Dermis blood vessel endothelial cell (primary cell): ENCODE results near the gene AKT3. TPM values are rescaled to one million over a fixed set of nuclear protein-coding genes. Genes with fewer than 3 reads are reported as not detected.
"Not testable (repeated sequence)": the region's sequence is repeated elsewhere in the genome, so short reads cannot be mapped to it uniquely, and the experiment has no call there.

Experiments
- DNase-seq: peaks from one replicate; pipeline ENCODE4 v3.0.0; 2010
- total RNA-seq: library from RNA; depleted of rRNA; stranded (reverse); fragments of >200 nt; gene quantifications from 2 replicates; pipeline ENCODE4 v1.2.3, GENCODE V29; 2014

The AKT3 gene
- total RNA-seq = 86.4 and 87.5 TPM in 2 replicates

DNA sequence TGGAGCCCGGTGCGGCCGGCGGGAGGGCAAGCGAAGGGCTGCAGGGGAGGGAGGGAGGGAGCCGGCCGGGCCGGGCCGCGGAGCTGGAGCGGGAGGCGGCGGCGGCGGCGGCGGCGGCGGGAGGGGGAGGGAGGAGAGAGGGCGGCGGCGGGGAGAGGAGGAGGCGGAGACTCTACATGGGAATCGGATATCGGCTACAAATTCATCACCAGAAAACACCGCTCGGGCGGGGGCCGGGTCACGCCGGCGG lies at the start of gene AKT3:
AKT3 (minus strand) TSS at position 42 of the 250 bp plus-strand sequence. CDS start 7,073 bp downstream, outside the sequence.
- DNase-seq = peak; percentile 84

DNA sequence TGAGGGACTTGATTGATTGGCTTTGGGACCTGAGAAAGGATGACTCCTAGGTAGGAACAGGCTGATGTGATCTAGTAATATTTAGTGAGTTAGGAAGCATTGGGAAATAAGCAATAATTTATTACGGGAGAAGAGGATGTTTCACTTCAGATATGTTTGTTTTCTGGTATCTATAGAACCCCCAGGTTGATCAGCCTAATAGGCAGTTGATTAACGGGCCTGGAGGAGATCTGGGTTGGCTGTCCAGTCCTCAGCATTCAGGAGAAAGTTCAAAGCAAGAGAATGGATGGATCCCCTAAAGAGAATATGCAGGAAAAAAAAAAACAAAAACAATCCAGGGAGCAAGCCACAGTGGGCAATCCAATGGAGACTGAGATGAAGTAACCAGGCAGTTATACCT lies 48.2 kb upstream of the AKT3 start:
- no peak for DNase-seq

DNA sequence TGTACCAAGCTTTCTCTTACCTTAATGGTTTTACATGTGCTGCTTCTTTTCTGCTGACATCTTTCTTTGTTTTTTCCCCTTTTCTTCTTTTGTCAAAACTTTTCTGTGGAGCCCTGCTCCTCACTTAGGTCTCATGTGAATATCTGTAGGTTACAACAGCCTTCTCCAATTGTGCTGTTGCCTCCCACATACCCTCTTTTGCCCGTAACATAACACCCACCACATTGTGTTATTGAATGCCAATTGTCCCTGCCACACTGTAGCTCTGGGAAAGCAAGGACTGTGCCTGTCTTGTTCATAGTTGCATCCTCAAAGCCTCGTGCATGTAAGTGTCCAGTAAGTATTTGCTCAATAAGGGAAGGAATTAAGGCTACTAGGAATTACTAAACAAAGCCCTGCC lies 46.3 kb upstream of the AKT3 start:
- no peak for DNase-seq

DNA sequence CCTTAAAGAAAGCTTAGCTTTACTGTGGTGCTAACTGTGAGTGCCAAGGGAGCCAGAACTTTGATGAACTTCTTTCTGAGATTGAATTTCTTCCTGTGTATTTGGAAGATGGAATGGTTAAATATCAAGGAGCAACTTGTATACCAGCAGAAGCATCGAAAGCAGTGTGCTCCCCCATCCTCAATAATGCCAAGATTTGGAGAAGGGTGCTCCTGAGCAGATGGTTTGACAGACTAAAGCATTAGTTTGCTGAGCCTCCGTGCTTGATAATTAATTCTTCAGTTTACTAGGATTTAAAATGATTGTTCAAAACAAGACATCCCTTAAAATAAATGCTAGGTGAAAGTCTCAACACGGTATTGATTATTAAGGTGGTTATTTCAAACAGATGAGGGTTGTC lies 42.4 kb upstream of the AKT3 start:
- DNase-seq = no peak

DNA sequence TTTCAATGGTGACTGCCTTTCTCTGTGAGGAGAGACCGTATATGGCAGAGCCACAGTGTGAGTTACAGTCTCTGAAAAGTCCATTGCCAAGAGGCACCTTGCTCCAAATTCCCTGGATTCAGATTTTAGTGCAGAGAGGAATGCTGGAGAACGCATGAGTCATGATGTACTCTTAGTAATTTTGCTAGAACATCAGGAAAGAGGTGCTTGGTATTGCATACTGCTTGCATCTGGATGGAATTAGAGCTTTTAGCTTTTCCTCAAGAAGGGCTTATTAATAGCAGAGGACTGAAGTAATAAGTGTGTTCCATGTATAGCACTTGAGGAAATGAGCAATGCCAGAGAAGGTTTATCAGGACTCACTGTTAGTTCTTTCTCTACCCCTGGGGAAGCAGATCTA lies 40.5 kb upstream of the AKT3 start:
- peak; percentile 13 for DNase-seq

DNA sequence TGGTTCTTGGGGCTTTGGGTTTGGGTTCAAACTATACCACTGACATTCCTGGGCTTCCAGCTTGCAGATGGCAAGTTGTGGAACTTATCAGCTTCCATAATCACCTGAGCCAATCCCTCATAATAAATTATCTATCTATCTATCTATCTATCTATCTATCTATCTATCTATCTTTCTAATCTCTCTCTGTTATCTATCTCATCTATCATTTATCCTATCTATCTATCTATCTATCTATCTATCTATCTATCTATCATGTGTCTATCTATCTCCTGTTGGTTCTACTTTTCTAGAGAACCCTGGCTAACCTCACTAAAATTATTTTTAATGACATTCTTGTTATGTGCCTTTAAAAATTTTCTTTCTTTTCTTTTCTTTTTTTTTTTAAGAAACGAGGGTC lies 35.8 kb upstream of the AKT3 start:
- DNase-seq = no peak

DNA sequence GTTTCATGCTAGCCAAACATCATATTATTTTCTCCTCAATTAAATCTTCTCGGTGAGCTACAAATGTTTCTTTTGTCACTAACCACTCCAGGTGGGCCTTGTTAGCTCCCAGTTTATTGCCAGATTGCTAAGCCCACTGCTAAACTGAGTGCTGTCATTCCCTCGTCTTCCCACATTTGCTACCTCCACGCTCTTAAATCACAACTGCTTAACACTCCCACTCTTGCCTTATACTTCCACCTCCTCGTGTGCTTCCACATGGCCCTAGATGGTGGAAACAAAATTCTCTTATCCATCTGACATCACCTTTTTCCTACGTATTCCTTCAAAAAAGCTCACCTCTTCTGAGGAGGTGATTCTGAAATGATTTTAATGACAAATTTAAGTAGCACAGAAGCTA lies 34.6 kb upstream of the AKT3 start:
- no peak for DNase-seq

DNA sequence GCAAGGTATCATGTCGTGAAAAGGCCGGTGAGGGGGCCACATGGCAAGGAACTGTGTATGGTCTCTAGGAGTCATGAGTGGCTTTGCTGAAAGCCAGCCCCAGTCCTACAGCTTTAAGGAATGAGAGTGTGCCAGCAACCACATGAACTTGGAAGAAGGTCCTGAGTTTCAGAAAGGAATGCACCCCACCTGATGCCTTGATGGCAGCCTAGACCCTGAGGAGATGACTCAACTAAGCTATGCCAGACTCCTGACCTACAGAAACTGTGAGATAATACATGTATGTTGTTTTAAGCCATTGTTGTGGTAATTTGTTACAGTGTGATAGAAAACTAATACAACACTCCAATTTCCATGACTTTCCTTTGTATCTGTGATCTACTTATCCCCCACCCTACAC lies 33.5 kb upstream of the AKT3 start:
- DNase-seq = peak; percentile 22

DNA sequence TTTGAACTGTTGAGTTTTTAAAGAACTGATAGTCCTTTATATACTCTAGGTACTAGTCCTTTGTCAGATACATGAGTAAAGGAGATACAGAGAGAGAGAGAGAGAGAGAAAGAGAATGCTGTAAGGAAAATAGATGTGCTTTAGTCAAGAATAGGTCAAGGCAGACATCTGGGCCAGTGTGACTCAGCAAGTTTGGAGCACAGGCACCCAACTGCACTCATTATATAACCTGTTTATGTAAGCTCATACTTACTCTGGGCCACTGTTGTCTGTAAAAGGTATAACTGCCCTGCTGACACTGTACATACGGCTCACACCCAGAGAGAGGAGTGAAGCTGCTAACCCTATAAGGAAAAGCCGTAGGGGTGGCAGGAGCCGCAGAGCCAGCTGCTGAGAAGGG lies 32.2 kb upstream of the AKT3 start:
- DNase-seq = peak; percentile 4

DNA sequence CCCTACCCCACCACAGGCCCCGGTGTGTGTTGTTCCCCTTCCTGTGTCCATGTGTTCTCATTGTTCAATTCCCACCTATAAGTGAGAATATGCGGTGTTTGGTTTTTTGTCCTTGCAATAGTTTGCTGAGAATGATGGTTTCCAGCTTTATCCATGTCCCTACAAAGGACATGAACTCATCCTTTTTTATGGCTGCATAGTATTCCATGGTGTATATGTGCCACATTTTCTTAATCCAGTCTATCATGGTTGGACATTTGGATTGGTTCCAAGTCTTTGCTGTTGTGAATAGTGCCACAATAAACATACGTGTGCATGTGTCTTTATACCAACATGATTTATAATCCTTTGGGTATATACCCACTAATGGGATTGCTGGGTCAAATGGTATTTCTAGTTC lies 27.0 kb upstream of the AKT3 start:
- DNase-seq = not testable (repeated sequence)

DNA sequence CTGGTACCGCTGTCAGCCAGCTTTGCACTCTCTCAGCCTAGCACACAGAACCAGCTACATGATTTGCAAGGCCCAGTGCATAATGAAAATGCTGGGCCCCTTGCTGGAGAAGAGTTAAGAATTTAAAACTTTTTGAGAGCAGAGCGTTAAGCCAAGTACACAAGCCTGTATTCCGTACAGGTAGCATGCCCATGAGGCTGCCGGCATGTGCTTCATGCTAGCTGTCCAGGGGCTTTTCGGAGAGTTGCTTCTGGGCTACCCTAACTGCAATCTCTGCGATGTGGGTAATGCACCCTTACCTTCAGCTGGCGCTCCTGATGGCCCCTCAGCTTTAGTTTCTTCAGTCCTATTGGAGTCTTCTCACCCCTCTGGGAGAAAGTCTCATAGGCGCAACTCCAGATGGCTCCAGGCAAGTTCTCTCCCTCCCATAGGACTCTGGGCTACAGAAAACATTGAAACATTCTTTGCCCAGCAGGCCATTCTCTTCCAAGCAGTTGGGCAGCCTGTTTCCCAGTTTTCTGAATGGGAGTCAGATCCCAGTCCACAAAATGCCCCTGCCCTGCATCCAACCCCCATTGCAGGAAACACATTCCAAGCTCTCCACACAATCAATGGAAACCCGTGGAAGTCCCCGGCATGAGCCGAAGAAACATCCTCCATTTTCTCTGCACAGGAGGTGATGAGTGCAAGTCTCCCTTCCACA lies 5.7 kb upstream of the AKT3 start:
- no peak for DNase-seq

DNA sequence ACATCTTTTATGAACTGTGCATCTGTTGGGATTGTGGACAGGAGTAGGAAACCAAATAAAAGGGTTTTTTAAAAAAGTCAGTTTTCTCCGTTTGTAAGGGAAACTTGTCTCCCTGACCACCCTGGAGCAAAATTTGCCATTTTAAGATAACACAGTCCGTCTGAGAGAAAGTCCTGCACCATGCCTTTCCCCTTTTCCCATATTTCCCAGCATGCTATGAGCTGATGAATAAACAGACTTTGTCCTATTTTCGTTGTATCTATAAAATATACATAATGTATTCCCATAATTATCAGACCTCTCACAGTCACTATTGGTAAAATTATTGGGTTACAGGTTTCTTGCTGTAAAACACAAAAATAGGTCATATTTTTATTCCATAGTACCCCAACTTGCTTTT lies 1.7 kb upstream of the AKT3 start:
- DNase-seq = no peak

DNA sequence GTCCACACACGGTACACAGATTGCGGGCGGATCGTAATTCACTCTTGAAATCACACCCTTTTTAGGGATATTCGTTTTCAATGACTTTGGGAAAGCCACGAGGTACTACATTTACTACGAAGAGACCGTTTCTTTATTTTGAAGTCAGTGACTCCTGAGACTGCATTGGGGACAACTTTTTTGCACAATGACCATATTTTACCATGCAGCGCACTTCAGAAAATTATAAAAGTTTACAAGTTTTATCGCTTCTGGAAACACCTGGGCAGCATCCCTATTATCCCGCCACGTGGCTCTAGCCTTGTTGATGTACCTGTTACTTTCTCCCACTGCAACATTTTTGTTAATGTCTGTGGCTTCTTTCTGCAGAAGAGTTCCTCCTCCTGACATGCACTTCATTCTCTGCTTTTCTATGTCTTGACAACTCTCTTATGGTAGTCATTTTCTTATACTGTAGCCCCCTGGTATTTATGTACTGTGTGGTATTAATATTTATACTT lies 1.3 kb upstream of the AKT3 start:
- DNase-seq = no peak

DNA sequence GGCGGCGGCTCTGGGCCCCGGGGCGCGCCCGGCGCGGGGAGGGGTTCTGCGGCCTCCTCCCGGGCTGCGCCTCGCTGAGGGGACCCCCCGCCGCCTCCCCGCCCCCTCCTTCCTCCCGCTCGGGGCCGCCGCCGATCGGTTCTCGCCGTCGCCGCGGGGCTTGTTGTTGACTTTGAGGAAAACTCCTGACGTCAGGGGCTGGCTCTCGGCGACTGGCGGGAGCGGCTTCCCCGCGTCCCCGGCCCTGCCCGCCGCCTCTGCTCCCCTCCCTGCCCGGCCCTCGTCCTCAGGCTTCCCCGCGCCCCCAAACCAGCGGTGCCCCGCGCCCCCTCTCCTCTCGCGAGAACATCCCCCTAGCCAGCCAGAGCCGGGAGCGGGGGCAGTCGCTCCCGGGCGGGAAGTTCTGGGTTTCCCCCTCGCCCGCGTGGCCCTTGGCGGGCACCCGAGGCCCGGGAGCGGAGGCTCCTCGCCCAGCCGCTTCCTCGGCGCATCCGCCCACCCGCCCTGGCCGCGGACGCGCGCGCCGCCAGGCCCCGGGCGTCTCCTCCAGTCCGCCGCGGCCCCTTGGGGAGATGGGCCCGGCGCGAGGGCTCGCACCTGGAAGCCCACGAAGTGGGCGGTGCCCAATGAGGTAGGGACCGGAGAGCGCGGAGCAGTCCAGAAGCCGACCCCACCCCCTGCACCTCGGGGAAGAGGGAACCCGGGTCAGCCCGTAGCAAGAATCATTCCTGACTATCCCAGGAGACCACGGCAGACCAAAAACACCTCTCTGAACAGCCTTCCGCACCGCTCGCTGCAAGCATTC lies 611 bp upstream of the AKT3 start:
- DNase-seq = peak; percentile 83

DNA sequence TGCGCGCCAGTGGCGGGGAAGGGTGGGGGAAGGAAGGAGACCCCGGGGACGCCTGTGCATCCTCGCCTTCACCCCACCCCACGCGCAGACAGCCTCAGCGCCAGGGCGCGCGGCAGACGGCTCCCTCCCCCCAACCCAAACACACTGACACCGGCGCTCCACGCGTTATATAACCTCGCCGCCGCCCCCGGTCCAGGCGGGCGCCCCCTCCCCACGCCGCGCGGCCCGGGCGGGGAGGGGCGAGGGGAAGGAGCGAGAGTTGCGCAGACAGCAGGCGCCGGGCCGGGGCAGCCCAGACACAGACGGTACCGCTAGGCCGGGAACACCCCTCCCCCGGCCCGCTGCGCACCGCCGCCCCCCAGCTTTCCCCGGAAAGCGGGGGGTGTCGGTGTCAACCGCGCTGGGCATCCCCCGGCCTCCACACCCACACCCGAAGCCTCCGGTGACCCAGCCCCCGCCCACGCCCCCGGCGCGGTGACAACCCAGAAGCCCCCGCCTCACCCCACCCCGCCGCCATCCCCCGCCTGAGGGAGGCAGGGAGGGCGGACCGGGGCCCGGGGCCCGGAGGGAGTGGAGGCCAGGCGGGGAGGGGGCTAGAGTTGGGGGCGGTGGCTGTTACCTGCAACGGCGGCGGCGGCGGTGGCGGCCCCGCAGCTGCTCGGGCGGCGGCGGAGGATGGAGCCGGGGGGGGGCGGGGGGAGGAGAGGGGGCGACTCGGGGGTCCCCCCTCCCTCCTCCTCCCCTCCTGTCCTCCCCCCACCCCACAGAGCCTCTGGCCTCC lies 432 bp downstream of the AKT3 start:
- peak; percentile 51 for DNase-seq

DNA sequence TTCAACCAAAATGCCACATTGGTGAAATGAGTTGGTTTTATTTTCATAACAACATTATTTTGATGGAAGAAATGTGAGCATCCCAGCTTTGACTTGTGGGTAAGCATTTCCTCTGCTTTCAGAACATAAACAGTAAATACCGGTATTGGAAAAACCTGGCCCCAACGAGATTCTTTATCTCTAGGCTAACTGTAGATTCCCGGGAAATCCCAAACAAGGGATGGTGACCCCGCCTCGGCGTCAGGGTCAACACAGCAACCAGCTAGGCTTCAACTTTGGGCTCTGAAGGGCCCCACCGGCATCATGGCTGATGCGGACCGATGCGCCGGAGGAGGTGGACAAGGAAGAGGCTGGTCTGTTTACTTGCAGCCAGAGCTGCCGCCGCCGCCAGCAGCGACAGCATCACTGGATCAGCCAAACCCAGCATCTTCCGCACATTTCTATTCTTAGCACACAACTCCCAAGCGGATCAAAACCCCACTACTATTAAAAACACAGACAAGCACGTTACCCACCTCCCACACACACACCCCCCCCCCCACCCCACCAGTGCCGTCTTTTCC lies 1.1 kb downstream of the AKT3 start:
- peak; percentile 73 for DNase-seq

DNA sequence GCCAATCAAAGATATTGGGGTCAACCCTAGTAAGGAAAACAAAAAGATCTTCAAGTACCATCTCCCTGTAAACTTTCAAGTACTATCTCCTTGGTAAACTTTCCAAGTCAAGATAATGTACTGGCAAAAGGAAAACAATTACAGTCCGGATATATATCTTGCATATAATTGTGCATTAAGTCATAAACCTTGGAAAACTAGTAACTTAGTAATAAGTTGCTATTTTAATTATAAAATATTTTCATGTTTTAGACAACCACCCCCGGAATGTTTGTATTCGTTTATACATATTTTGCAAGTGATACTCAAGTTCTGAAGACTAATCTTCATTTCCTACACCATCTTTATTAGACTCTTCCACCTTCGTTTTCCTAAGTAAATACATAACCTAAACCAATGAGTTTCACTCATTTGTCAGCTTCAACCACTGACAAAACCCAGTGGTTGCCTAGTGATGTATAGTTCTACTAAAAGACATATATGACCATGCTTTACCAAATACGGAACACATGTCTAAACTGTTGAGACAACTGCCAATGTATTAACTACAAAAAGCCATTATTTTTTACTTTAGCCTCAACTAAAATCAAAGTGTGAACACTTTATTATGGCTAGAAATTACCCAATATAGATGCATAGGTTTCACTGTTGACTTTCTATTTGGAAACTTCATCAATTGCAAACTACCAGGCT lies 1.7 kb downstream of the AKT3 start:
- no peak for DNase-seq

DNA sequence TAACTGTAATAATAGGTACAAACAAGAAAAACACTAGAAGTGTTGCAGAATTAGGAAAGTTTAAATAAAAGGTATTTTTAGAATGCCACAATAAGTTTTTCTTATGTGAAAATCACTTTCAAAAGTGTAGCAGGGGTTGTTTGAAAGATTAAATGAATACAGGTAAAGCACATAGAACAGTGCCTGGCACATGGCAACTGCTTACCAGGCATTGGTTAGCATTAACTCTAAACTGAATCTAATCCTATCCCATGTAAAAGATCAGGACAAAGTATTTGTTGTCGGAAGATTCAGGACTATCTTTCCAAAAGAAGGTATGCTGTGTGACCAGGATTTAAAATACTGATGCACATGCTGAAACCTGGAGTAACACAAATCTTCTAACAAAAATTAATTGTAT lies 3.3 kb downstream of the AKT3 start:
- no peak for DNase-seq

DNA sequence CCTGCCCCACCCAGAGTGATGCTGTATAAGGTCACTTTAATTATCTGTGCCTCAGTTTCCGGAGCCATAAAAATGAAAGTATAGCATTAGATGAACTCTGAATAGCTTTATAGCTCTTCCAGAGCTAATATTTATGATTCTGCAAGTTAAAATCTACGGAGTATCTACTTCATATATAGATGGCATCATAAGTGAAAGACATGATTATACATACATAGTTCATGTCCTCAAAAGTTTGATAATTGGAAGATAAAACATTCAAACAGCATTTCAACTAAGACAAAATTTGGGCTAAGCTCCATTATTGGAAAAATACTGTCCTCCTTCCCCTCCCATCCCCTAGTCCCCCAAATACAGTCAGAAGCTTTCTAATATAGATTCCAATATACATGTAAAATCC lies 4.2 kb downstream of the AKT3 start:
- no peak for DNase-seq

DNA sequence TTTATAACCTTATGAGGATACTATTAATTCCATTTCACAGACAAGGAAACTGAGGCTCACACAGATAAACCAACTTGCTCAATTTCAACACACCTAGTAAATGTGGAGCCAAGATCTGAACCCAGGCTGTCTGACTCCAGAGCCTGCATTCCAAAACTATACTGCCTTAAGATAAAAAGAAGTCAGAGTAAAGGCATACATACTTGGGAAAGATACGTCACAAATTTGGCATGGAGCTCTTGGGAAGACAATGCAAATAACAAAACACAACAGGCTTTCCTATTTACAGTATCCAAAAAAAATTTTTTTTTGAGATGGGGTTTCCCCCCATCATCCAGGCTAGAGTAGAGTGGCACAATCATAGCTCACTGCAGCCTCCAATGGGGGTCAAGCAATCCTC lies 5.9 kb downstream of the AKT3 start:
- DNase-seq = no peak

DNA sequence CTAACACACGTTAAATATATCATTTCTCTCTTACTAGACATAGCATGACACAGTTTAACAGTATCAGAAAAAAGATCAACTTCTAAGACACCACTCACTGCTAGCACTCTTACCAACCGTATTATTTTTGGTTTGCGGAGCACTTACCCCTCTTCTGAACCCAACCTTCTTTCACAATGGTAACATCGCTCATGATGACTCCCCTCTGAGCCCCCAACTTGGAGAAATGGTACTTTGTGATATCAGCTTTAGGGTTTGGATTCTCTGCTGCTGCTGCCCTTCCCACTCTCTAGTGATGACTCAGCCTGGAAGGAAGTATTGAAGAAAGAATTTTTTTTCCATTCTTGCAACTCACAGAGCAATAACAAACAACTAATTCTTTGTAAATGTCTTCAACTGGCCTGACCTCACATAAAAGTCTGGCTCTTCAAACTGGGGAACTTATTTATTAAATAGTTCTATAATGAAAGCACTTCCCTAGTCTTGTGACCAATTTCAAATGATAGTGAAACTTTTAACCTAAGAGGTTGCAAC lies 7.0 kb downstream of the AKT3 start:
- DNase-seq = peak; percentile 80

DNA sequence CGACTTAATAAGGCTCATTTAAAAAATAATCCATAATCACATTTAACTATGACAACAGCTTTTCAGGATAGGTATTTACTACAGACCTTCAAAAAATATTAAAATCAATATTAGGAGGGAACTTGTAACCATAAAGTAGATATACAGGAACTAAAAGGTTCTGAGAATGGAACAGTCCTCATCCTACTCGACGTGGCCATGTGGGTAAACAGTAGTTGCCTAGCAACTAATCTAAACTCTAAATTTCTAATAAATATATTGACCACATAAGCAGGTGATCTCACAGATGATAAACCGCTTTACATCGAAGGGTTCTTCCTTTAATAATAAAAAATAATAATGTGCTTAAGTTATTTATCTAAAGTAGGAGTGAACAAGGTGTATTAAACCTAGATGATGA lies 7.9 kb downstream of the AKT3 start:
- DNase-seq = peak; percentile 42
